Stimulated activated naive CD8-positive, alpha-beta T cell treated with anti-CD3 and anti-CD28 coated beads, Interleukin-15, amount 100 ng/mL, for 72 hours (primary cell): ENCODE results near the gene HIGD1B.

Source experiments
- ATAC-seq: fragments of 150-1000 bp; cut with Tn5 transposase; 2 replicates; pipeline ENCODE4 v1.10.0; 2021; ENCODE audit warnings: mild to moderate bottlenecking, moderate library complexity
- DNase-seq, 2 donors: peaks; one replicate each; pipeline ENCODE4 v3.0.0; 2021 to 2022
- H3K27ac Mint-ChIP-seq, 2 donors: one replicate each; pipeline ENCODE4 v1.8.0; 2022; ENCODE audit warnings: mild to moderate bottlenecking in 2 of 2, mixed read lengths in 2 of 2, moderate library complexity in 2 of 2
- H3K27me3 Mint-ChIP-seq: one replicate; pipeline ENCODE4 v1.8.0; 2022; ENCODE audit warnings: mixed read lengths
- H3K4me1 Mint-ChIP-seq: one replicate; pipeline ENCODE4 v1.8.0; 2022; ENCODE audit warnings: mild to moderate bottlenecking, mixed read lengths
- H3K4me3 Mint-ChIP-seq, 2 donors: one replicate each; pipeline ENCODE4 v1.8.0; 2022; ENCODE audit warnings: mild to moderate bottlenecking in 2 of 2, mixed read lengths in 2 of 2, moderate library complexity in 1 of 2
- H3K9me3 Mint-ChIP-seq, 2 donors: one replicate each; pipeline ENCODE4 v1.8.0; 2022; ENCODE audit warnings: mixed read lengths in 2 of 2

HIGD1B gene

DNA sequence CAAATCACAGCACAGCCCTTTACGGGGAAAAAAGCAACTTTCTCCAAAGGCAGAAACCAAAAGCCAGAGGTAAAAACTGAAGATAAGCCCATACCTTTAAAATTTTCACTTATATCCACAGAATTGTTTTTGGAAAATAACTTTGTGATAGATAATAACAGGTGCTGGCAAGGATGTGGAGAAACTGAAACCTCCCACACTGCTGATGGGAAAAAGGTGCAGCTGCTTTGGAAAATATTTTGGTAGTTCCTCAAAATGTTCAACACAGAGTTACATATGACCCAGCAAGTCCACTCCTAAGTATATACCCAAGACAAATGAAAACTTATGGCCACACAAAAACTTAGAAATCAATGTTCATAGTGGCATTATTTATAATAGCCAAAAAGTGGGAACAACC is 39.3 kb downstream of the HIGD1B start:
- no peaks in the 10 kb centered on the region for H3K9me3 Mint-ChIP-seq
- no peak for ATAC-seq
- no peak overlapping the region for H3K27ac Mint-ChIP-seq
- no peaks in the 10 kb centered on the region for H3K4me1 Mint-ChIP-seq
- no peak for DNase-seq
- H3K27me3 Mint-ChIP-seq = no peaks in the 10 kb centered on the region
- no peak overlapping the region for H3K4me3 Mint-ChIP-seq

DNA sequence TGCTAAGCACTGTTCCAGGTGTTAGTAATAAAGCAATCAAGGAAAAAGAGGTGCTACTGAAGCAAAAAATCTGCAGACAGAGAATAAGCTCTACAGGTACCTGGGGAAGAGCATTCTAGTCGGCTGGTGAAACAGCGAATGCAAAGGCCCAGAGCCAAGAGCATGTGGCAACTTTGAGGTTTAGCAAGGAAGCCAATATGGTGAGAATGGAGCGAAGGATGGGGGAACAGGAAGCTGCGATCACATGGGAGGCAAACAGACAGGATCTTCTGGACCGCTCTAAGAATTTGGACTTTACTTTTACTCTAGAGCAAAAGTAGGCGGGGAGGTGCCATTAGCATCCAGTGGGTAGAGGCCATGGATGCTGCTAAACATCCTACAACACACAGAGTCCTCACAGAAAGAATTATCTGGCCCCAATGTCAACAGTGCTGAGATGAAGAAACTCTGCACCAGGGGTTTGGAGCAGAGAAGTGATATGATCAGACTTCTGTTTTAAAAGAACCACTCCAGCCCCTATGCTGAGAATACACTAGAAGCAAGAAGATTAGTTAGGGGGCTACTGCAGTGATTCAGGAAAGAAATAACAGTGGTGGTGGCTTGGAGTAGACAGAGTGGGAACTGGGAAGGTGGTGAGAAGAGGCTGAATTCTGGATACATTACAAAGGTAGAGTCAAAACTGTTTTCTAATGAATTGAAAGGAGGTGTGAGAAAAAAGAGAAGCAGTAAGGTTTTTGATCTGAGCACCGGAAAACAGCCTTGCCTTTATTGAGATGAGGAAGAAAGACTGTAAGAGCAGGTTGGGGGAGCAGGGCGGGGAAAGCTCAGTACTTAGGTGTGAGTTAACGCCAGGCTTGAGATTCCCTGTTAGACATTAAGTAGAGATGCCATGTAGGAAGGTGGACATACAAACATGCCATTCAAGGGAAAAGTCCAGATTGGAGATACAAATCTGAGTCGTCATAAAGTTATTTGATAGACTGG is 40.6 kb downstream of the HIGD1B start:
- no peak overlapping the region for H3K27ac Mint-ChIP-seq
- no peaks in the 10 kb centered on the region for H3K4me1 Mint-ChIP-seq
- no peaks in the 10 kb centered on the region for H3K27me3 Mint-ChIP-seq
- ATAC-seq (peak; percentile 57), DNase-seq (no peak)
- H3K4me3 Mint-ChIP-seq = no peak overlapping the region
- no peaks in the 10 kb centered on the region for H3K9me3 Mint-ChIP-seq

DNA sequence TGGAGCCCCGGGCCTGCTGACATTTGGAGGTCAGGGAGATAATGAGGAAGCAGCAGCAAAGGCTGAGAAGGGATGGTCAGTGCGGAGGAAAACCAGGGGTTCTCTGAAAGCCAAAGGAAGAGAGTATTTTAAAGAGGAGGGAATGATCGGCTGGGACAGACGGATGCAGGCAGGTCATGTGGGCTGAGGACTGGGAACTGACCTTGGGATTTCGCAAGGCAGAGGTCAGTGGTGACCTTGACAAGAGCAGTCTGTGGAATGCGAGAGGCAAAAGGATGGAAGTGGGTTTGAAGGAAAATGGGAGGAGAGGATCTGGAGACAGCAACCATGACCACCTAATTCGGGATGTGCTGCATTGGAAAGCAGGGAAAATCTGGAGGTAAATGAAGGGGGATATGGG is 41.3 kb downstream of the HIGD1B start:
- Mint-ChIP-seq H3K9me3 (no peaks in the 10 kb centered on the region), H3K27me3 (no peaks in the 10 kb centered on the region)
- ATAC-seq = no peak

DNA sequence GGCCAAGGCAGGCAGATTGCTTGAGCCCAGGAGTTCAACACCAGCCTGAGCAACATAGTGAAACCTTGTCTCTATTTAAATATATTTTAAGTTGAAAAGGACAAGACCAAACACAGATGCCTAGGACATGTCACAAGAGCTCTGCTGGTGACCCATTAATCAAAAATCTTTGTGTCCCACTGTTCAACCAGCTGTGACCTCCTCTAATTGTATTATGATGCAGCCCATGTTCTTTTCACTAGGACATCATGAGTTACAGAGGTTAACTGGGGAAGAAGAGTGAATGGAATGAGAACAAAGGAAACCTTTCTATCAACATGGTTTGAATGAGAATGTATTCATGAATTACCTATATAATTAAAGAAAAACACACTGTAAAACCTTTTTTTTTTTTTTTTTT is 44.6 kb downstream of the HIGD1B start:
- Mint-ChIP-seq H3K27me3 (no peaks in the 10 kb centered on the region), H3K27ac (no peak overlapping the region), H3K9me3 (no peaks in the 10 kb centered on the region), H3K4me3 (no peak overlapping the region), H3K4me1 (peaks cover 12% of the 10 kb centered on the region)
- ATAC-seq (no peak), DNase-seq (no peak)

More for the DNA sequence above, 41.3 kb downstream of the HIGD1B start:
- H3K4me1 Mint-ChIP-seq = no peaks in the 10 kb centered on the region
- no peak overlapping the region for H3K4me3 Mint-ChIP-seq
- DNase-seq = no peak
- no peak overlapping the region for H3K27ac Mint-ChIP-seq

DNA sequence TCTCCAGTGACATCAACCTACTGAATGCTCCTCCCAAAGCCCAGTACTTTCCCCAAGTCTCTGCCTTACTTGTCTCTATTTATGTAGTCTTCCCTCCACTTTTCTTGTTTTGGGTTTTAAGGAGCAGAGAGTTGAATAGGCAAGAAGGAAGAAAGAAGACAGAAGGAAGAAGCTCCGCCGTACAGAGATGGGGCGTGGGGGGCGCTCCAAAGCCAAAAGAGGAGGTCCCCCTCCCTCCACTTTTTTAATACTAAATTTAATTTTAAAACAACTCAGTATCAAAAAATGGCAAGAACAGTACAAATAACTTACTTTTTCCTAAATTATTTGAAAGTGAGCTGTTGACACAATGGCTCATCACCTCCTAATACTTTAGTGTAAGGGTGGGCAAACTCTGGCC is 47.0 kb downstream of the HIGD1B start:
- Mint-ChIP-seq H3K4me3 (no peak overlapping the region), H3K27ac (no peak overlapping the region), H3K9me3 (no peaks in the 10 kb centered on the region), H3K4me1 (peaks cover 23% of the 10 kb centered on the region), H3K27me3 (no peaks in the 10 kb centered on the region)
- DNase-seq (no peak), ATAC-seq (no peak)

DNA sequence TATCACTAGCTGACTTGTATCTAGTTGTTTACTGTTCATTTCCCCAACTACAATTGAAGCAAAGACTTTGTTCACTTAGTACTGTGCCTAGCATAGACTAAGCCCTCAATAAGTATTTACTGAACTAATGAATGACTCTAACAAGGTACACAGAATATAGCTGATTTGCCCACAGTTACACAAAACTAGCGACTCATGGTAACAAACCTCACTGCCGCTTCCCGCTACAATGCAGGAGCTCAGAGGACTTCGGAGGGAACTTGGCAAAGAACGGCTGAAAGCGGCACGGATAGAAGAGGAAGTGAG is 51.0 kb downstream of the HIGD1B start:
- H3K4me1 Mint-ChIP-seq = peaks cover 40% of the 10 kb centered on the region
- H3K4me3 Mint-ChIP-seq = peak overlapping the region; percentile 82 to 87
- H3K27ac Mint-ChIP-seq = peak overlapping the region; percentile 100
- no peaks in the 10 kb centered on the region for H3K27me3 Mint-ChIP-seq
- ATAC-seq = no peak
- no peak for DNase-seq
- H3K9me3 Mint-ChIP-seq = no peaks in the 10 kb centered on the region

DNA sequence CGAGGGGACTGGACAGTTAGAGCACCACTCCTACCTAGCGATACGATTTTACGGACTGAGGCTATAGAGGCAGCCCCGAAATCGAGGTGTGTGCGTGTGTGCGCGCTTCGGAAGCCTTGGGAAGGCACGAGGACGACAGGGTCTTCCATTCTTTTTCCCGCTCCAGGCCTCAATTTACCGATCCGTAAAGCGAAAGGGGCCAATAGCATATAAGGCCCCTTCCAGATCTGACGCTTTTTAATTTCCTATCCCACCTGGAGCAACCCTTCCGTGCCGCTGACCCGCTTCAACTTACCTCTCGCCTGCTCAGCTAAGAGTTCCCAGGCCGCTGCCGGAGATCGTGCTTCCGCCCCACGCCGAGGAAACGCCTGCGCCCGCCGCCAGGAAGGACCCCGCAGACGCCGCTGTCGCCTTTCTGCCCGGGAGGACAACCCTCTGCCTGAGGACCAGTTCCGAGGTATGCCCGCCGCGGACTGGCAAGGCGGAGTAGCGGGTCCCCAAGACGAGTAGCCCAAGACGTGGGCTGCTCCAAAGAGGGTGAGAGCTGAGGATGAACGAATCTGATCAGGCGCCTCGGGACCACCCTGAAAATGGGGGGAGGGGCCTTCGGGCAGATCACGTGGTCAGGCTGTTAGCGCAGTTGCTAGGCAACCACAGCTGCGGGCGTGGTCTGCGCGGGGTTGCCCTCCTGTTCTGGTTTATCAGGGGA is 51.5 kb downstream of the HIGD1B start, which contains the start of gene EFTUD2:
EFTUD2 (minus strand) TSS at position 372 of the 709 bp plus-strand sequence. CDS start 4,924 bp downstream, outside the sequence.
- Mint-ChIP-seq H3K4me3 (peak within 1 kb of the TSS; percentile 82 to 87), H3K27me3 (no peaks in the 10 kb centered on the region), H3K27ac (peak within 1 kb of the TSS; percentile 100), H3K4me1 (peaks cover 40% of the 10 kb centered on the region), H3K9me3 (no peaks in the 10 kb centered on the region)
- ATAC-seq (peak; percentile 95), DNase-seq (peak; percentile 94)
